Endometrial microvascular endothelial cells (primary cell): Measurements from ENCODE around the gene PURB. TPM values are rescaled to one million over a fixed set of nuclear protein-coding genes. Genes with fewer than 3 reads are reported as not detected.
"Not testable (repeated sequence)": the region's sequence is repeated elsewhere in the genome, so short reads cannot be mapped to it uniquely, and the experiment has no call there.

Experiments used
- in situ Hi-C: cut with HindIII; loops from 2 replicates; pipeline ENCODE4 v1.10.0; 2017; ENCODE audit warnings: low sequenced_read_pairs, low pct_unique_long_range_greater_than_20kb; ENCODE audit errors: inconsistent ontology term
- total RNA-seq: library from RNA; depleted of rRNA; stranded (reverse); fragments of >200 nt; gene quantifications from one replicate; pipeline ENCODE4 v1.2.3, GENCODE V29; 2015; ENCODE audit errors: inconsistent ontology term

PURB gene
- 18.0 TPM for total RNA-seq

DNA sequence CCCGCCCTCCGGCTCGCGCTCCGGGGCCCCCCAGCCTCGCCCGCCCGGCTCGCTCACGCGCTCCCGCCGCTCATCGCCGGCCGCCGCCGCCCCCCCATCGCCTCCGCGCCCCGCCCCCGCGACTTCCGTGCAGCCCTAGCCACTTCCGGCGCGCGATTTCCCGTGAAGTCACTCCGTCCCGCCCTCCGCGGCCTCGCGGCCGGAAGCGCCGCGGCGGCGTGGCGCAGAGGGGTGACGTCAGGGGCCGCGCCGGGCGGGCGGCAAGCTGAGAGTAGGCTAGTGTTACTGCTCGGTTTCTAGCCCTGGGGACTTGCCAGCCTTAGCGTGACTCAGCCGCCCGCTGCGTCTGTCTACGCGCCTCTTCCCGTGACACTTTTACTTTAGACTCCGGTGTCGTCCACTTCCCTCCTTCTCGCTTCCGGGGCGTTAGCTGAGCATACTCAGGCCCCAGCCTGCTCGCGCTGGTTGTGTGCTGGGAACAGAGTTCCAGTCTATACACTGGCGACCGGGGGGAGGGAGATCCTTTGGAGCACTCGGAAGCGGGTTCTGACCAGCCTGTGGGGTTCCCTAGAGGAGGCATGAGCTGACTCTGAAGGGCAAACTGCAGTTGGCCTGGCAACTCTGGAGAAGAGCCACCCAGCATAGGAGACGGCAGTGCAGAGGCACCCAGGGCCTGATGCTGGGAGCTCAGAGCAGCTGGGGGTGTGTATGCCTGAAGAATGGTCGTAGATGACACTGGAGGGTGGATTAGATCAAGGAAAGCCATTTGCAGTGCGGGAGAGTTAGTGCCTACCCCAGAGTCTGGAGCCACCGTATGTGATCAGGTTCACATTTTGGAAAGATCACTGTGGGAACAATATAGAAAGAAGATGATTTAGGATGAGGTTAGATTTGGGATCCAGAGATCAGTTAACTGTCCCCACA, at the start of gene PURB:
TSS of gene PURB (minus strand) at position 137 of the 924 bp plus-strand sequence. CDS start 182 bp downstream, outside the sequence.
- in situ Hi-C loops: no loop called here

DNA sequence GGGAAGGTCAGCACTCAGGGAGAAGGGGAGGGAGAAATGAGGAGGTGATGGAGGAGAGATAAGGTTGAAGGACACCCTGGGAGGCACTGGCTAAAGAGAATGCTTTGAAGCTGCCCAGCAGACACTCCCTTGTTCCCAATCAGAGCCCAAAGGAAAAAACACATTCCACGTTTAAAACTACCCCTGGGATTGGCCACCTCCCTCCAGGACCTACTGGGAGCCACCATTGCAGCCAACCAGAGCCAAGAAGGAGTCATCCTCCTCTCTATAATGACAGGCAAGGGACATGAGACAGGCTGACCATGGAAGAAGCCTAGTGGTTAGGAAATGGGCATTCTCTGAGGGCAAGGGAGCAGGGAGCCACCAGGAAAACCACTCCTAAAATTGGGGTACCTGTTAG, 49.7 kb upstream of the PURB start:
- in situ Hi-C loops: no loop called here

DNA sequence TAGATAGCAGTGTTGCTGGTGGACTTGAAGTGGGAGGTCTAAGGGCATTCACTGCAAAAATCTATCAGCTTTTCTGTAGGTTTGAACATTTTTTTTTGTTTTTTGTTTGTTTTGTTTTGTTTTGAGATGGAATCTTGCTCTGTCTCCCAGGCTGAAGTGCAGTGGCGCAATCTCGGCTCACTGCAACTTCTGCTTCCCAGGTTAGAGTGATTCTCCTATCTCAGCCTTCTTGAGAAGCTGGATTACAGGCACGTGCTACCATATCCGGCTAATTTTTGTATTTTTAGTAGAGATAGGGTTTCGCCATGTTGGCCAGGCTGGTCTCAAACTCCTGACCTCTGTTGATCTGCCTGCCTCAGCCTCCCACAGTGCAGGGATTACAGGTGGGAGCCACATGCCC, 49.2 kb upstream of the PURB start:
- in situ Hi-C loops: not testable (repeated sequence)

DNA sequence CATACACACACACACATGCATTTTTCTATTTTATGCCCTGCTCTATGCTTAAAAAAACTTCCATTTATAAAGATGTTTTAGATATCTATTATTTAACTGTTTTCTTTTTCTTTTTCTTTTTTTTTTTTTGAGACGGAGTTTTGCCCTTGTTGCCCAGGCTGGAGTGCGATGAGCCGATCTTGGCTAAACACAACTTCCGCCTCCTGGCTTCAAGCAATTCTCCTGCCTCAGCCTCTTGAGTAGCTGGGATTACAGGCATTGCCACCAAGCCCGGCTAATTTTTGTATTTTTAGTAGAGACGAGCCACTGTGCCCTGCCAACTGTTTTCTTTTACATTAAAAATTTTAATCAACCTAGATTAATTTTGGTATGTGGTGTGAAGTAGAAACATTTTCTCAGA, 45.6 kb upstream of the PURB start:
- in situ Hi-C loops: no loop called here

DNA sequence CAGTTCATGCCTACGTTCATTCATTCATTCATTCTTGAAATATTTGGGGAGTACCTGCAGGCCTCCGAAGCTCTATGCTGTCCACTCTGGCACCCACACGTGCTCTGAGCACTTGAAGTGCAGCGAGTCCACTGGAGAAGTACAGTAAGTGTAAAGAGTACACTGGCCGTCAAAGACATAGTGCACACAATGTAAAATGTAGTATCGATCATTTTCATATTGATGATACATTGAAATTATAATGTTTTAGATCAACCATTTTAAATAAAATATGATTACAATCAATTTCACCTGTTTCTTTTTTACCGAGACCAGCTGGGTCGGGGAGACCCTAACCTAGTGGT, 37.0 kb upstream of the PURB start:
- in situ Hi-C loops: no loop called here

DNA sequence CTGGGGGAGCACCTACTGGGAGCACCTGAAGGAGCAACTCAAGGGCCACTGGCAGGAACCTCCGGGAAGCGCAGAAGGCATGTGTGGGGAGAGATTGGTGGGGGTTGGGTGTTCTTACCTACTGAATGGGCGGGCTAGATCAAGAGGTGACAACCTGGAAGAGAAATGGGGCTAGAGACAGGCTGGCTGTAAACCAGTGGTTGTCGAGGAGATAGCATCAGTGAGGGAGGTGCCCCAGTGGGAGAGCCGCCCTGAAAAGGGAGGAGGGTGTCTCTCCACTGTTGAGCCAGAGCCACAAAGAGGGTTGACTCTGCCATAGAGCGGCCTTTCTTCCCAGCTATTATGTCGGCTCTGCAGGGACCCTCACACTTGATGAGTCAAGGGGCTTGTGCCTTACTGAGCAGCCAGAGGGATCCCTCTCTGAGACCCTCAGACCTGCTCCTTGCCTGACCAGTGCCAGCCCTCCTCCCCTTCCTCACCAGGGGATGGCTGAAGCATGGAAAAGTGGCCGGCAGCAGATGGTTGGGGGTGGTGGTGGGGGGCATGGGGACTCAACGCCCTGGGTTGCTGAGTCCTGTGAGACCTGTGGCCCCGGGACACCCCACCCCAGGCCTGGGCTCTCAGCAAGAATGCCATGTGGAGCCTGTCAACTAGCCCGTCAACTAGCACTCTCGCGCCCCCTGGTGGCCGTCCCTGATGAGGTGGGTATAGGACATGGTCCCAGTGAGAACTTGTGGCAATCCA, 36.4 kb upstream of the PURB start:
- in situ Hi-C loops: no loop called here

DNA sequence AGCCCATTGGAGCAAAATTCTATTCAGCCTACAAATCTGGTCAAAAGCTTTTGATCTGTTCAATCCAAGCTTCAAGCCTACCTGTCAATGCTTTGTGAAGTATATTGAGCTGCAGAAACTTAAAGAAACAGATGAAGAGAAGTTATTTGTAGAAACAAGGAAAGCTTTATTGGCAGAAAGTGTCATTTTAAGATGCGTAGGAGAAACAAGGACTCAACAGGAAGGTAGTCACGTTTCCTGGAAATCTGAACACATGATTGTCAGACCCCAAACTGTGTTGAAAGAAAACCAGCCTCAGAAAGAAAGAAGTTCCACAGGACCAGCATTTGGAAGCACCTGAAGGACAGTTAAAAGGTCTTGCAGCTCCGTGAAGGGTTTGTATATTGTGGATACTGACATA, 34.8 kb upstream of the PURB start:
- in situ Hi-C loops: no loop called here

DNA sequence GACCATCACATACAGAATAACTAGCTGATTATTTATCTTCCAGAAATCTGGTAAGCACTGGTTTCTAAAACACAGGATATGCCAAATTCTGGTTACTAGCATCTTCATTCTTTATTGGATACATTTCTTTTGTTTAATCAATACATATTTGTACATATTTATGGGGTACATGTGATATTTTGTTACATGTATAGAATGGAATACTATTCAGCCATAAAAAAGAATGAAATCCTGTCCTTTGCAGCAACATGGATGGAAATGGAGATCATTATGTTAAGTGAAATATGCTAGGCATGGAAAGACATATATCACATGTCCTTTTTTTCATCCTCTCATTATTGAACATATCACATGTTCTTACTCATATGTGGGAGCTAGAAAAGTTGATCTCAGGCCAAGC, 32.7 kb upstream of the PURB start:
- in situ Hi-C loops: no loop called here

DNA sequence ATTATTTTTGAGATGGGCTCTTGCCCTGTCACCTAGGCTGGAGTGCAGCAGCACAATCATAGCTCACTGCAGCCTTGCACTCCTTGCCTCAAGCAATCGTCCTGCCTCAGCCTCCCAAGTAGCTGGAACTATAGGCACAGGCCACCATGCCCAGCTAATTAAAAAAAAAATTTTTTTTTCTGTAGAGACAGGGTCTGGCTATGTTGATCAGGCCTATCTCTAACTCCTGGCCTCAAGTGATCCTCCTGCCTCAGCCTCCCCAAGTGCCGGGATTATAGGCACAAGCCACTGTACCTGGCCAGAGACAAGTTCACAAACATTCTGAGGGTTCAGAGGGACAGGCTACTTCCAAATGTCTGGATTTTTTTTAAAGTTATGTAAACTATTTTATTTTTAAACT, 32.1 kb upstream of the PURB start:
- in situ Hi-C loops: no loop called here

DNA sequence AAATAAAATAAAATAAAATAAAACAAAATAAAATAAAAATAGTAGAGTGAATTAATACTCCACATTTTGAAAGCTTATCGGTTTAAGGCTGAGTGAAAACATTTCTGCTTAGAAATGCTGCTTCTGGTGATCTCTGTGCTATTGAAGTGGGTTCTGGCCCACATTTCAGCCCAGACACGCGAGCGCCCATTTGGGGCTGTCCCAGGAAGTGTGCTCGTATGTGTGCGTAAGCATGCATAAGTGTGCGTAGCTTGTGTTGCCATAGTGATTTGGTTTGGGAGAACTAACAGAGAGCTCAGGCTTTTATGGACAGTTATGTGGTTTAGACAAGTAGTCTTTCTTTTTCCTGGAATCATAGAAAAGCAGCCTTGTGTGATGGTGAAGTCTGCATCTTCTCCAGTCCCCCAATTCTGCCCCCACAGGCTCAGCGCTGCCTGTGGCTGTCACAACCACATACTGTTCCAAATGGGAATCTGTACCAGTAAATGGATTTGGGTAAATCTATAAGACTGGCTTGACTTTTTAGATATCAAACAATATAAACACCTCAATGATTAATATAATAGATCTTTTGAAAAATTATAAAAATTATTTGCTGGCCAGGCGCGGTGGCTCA, 29.8 kb upstream of the PURB start:
- in situ Hi-C loops: no loop called here

DNA sequence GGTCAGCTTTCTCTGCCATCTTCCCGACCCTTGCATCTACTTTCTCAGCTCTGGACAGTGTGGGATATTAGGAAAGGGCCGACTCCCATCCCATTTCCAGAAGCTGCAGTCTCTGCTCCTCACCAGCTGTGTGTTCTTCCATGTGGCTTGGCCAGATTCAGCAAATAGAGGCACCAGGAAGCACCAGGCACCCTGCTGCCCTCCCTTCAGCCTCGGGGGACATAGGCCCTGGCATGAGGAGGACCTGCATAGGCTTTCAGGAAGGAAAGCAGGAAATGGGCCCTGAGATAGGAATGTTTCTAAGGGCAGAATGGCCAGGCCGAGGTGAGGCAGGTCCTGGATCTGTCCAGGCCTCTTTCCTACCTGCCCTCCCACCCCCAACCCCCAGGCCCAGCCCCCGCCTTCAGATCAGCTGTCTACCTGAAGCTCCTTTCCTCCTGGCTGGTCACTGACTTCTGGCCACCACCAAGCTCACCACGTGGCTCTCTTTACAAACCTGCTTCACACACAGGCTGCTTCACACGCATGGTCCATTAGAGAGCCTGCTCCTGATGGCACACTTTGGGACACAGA, 27.5 kb upstream of the PURB start:
- in situ Hi-C loops: no loop called here

DNA sequence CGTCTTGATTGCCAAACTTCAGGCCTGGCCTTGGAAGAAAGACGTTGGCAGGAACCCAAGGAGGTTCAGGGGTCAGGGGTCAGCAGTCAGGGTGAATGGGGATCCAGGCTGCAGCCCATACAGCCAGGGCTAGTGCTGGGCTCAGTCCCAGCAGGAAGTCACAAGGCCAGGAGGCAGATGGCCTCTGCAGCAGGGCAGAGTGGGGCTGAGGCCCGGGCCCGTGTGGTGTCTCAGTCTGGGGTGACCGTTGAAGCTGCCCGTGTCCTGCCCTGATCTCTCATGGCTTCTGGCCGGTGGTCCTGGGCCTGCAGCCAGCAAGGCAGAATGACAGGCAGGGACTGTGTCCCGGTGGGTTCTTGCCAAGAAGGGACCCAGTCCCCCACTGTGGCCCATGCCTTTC, 26.6 kb upstream of the PURB start:
- in situ Hi-C loops: no loop called here

DNA sequence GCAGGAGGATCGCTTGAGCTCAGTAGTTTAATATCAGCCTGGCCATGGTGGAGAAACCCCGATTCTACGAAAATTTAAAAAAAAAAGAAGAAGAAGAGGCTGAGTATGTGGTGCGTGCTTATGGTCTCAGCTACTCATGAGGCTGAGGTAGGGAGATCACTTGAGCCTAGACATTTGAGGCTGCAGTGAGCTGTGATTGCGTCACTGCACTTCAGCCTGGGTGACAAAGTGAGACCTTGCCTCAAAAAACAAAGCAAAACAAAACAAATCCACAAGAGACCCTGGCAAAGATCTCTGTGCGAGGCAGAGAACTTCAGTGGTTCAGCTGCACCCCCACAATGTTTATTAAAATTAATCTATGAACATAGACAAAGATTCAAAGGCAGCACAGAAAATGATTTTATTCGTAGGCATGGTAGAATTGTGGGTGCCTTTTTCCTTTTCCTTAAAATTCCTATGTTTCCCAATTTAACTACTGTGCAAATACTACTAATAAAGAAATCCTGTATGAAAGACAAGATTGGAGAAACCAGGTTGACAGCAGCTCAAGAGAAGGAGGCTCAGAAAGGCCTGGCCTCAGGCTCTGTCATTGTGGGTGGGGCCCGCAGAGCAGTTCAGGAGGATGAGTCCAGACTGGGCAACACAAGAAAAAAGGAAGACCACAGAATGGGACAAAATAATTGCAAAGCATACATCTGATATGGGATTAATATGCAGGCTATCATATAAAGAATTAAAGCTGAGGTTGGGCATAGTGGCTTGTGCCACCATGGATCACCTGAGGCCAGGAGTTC, 24.5 kb upstream of the PURB start:
- in situ Hi-C loops: no loop called here

DNA sequence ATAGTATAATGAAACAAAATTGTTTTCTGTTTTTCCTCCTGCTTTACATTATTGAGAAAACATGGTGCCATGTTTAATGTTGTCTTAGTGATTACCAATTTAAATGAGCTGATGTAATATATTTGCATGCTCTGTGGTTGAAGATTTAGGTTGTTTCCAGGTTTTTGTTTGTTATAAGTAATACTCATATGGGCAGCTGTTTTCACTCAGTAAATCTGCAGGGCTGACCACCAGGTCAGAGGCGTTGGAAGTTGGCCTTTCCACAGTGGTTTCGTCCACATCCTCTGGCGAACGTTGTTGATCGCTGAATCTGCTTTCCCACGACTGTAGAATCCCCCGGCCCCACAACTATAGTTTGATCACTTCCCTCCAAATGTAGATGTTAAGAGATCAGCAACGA, 21.6 kb upstream of the PURB start:
- in situ Hi-C loops: no loop called here

DNA sequence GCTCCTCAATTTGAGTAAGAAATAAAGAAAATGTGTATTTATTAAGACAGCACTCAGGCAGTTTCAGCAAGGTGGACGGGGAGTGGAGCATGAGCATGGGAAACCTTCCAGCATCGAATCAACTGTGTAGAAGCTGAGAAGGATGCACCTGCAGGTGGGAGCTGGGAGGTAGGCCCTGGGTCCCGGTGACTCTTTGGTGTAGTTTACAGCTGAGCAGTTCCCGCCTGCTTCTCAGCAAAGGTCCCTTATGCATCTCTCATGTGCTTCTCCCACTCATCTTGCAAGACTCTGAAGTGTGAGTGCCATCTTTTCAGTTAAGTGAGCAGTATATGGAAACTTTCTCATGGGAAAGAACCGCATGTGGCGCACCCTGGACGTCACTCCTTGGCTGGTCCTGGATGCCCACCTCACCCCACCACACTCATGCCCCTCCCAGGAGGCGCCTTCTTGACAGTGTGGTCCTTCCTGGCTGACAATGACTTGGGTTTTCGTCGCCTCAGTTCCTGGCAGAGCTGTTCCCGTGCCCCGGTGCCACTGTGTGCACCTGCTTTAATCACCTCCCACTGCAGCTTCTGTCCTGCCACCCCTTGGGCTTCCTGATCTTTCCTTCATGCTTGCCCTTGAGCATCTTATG, 19.8 kb upstream of the PURB start:
- in situ Hi-C loops: no loop called here

DNA sequence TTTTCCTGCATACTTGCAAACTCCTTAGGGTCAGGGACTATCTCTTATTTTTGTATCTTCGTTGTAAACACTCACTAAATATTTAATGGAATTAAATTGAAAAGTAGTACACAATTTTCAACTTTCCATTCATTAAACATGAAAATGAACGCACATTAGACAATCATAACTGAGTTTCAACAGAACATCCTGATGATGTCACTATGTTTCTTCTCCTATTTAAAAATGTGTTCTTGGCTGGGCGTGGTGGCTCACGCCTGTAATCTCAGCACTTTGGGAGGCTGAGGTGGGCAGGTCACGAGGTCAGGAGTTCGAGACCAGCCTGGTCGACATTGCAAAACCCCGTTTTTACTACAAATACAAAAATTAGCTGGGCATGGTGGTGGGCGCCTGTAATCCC, 14.1 kb upstream of the PURB start:
- in situ Hi-C loops: no loop called here

DNA sequence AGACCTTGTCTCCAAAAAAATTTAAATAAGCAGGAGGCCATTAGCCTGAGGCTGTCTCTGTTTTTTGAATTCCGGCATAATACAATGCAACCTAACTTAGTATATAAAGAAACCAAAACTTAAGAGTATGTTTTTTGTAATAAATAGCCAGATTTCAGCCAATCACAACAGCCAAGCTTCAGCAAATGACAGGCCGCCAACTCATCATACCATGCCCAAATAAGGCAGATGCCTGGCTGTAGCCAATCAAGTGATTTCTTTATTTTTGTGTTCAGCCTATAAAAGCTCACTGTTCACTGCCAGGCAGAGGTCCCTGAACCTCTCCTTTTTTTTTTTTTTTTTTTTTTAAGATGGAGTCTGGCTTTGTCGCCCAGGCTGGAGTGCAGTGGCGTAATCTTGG, 12.7 kb upstream of the PURB start:
- in situ Hi-C loops: no loop called here

DNA sequence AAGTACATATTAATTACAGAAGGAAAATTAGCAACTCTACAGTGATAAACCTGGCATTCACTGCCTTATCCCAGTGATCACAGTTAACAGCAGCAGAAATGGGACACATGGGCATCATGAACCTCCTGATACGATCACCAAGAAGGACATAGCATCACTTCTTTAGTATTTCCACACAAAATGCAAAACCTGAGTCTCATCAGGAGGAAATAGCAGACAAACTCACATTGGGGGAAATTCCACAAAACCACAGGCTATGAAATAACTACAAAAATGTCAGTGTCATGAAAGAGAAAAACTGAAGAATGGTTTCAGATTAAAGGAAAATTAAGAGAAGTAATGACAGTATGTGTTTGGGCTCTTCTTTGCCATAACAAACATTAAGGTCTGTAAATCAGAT, 12.0 kb upstream of the PURB start:
- in situ Hi-C loops: no loop called here
